HepG2 (cell line): ENCODE data around the gene MTREX. TPM values are rescaled to one million over a fixed set of nuclear protein-coding genes. Genes with fewer than 3 reads are reported as not detected.

ENCODE experiments used
- ATAC-seq: fragments of 200-7000 bp; cut with Tn5 transposase; 3 replicates; pipeline ENCODE4 v1.9.1; 2020; ENCODE audit warnings: mild to moderate bottlenecking, moderate library complexity
- BruUV-seq: library from RNA; stranded (reverse); fragments of 400-500 nt; replicated peaks from 2 replicates; lab custom pipeline; 2021; lab: Mats Ljungman, UMichigan
- CTCF ChIA-PET: fragments of 300-600 bp; formaldehyde crosslinking; extraction: SDS; loops from one replicate; lab custom pipeline; 2021; ENCODE audit warnings: low total read pairs, inconsistent platforms, low intra/inter-chr PET ratio; lab: Yijun Ruan, JAX
- POLR2A ChIA-PET: fragments of 350-600 bp; sonication (Branson Sonifier 250); formaldehyde crosslinking; loops from one replicate; lab custom pipeline; 2020; ENCODE audit warnings: antibody characterized with exemption, inconsistent platforms; lab: Yijun Ruan, JAX
- DNase-seq: peaks from one replicate; pipeline ENCODE4 v3.0.0-alpha.2; 2015; ENCODE audit warnings: low spot score
- FAIRE-seq: peaks from 3 replicates; lab custom pipeline; 2011; peaks lifted over from hg19 to GRCh38; lab: Jason Lieb, UNC
- H2AFZ ChIP-seq: one replicate; pipeline ENCODE4 v1.6.1; 2011; ENCODE audit warnings: low read length, inconsistent platforms
- H3K27ac ChIP-seq: fragments of 300-600 bp; 3 replicates; pipeline ENCODE4 v1.8.0; 2011; ENCODE audit warnings: mixed run types, mild to moderate bottlenecking, mixed read lengths, low read length, inconsistent platforms; ENCODE audit not compliant: insufficient read depth; ENCODE audit errors: extremely low read length
- H3K27me3 ChIP-seq, 2 experiments: fragments of 200-600 bp in 1 of 2; 2 replicates in 1 of 2; 3 replicates in 1 of 2; pipeline versions ENCODE4 v1.6.0 to v1.8.0; 2011; ENCODE audit warnings: low read length in 2 of 2, mild to moderate bottlenecking in 2 of 2, moderate library complexity in 2 of 2, inconsistent platforms in 1 of 2; ENCODE audit not compliant: insufficient read depth in 2 of 2, control insufficient read depth in 1 of 2
- H3K36me3 ChIP-seq, 2 experiments: fragments of 200-600 bp in 1 of 2; replicated peaks in 1 of 2; 2 replicates in 1 of 2; 3 replicates in 1 of 2; pipeline versions ENCODE4 v1.5.1 to v1.8.0; 2011; ENCODE audit warnings: low read length in 2 of 2, inconsistent platforms in 1 of 2; ENCODE audit not compliant: insufficient read depth in 2 of 2, control insufficient read depth in 1 of 2
- H3K4me1 ChIP-seq: 2 replicates; pipeline ENCODE4 v1.5.1; 2012; ENCODE audit warnings: low read length, inconsistent platforms; ENCODE audit not compliant: insufficient read depth
- H3K4me2 ChIP-seq: 2 replicates; pipeline ENCODE4 v1.6.0; 2011; ENCODE audit warnings: low read depth, low read length, inconsistent platforms
- H3K4me3 ChIP-seq, 3 experiments: fragments of 200-600 bp in 1 of 3; sonication (generic), shearing (Covaris generic) in 1 of 3; replicated peaks in 1 of 3; 2 replicates each; pipeline ENCODE4 v1.5.1; 2011 to 2016; ENCODE audit warnings: low read length in 3 of 3, inconsistent platforms in 2 of 3, low read depth in 2 of 3, mild to moderate bottlenecking in 2 of 3, control low read depth in 1 of 3, mixed read lengths in 1 of 3; ENCODE audit not compliant: insufficient read depth in 1 of 3
- H3K79me2 ChIP-seq: one replicate; pipeline ENCODE4 v1.6.1; 2011; ENCODE audit warnings: low read length, inconsistent platforms; ENCODE audit not compliant: insufficient read depth
- H3K9ac ChIP-seq: 2 replicates; pipeline ENCODE4 v1.6.0; 2011; ENCODE audit warnings: mild to moderate bottlenecking, low read depth, low read length, inconsistent platforms; ENCODE audit not compliant: insufficient read depth
- H3K9me3 ChIP-seq: 2 replicates; pipeline ENCODE4 v1.5.1; 2012; ENCODE audit warnings: mild to moderate bottlenecking, low read length
- H4K20me1 ChIP-seq: 2 replicates; pipeline ENCODE4 v1.6.0; 2011; ENCODE audit warnings: inconsistent platforms, mild to moderate bottlenecking, low read length, moderate library complexity; ENCODE audit not compliant: insufficient read depth
- HMGA1 ChIP-seq: sonication (generic); formaldehyde crosslinking; conservative IDR thresholded peaks from 2 replicates; pipeline ENCODE4 v1.4.0; 2020; ENCODE audit warnings: missing genetic modification reagents
- NFATC3 ChIP-seq: sonication (generic); formaldehyde crosslinking; IDR thresholded peaks from 2 replicates; pipeline ENCODE4 v1.5.1; 2020; ENCODE audit warnings: mild to moderate bottlenecking, missing genetic modification reagents
- NR2F1 ChIP-seq, 2 experiments: fragments of 450-650 bp in 1 of 2; formaldehyde crosslinking in 1 of 2; IDR thresholded peaks; 2 replicates each; pipeline versions ENCODE4 v1.5.0 to v1.6.1; 2016 to 2020; ENCODE audit warnings: mild to moderate bottlenecking in 1 of 2, missing compliant biosample characterization in 1 of 2, missing genetic modification reagents in 1 of 2, moderate library complexity in 1 of 2
- SP1 ChIP-seq, 2 experiments: fragments of 450-650 bp in 1 of 2; sonication (generic) in 1 of 2; formaldehyde crosslinking in 1 of 2; IDR thresholded peaks; 2 replicates each; pipeline versions ENCODE4 v1.4.0 to v1.6.1; 2016 to 2020; ENCODE audit warnings: missing genetic modification reagents in 1 of 2
- ZNF160 ChIP-seq: sonication (generic); formaldehyde crosslinking; IDR thresholded peaks from 2 replicates; pipeline ENCODE4 v1.8.0; 2022; ENCODE audit warnings: mild to moderate bottlenecking, inconsistent platforms, missing genetic modification reagents
- WGBS: methylation state at CpG from one replicate; pipeline ENCODE4 v1.1.6; 2017; ENCODE audit warnings: low lambda C conversion rate; 5-methylcytosine and 5-hydroxymethylcytosine counted together
- in situ Hi-C: cut with HindIII; loops from 2 replicates; pipeline ENCODE4 v1.10.0; 2017; ENCODE audit warnings: low pct_unique_long_range_greater_than_20kb; ENCODE audit not compliant: extremely low pct_ligation_motif_present
- intact Hi-C: fragments of 100-400 bp; cut with micrococcal nuclease; formaldehyde crosslinking; loops from one replicate; pipeline ENCODE4 v1.10.0; 2022; ENCODE audit not compliant: unreplicated experiment
- polyA plus RNA-seq, 8 experiments: library from polyadenylated mRNA; depleted of rRNA in 3 of 8; stranded (reverse) in 7 of 8; unstranded in 1 of 8; fragments of >200 nt; fragmentation: Illumina TruSeq in 4 of 8; extraction: Trizol in 4 of 8; gene quantifications; 2 replicates each; pipeline versions ENCODE4 v1.2.1 to v1.2.3, GENCODE V29; 2011 to 2016; ENCODE audit warnings: low read depth in 4 of 8, missing spikeins in 1 of 8, mixed read lengths in 1 of 8; ENCODE audit not compliant: insufficient read depth in 1 of 8
- total RNA-seq, 5 experiments: library from RNA; depleted of rRNA; stranded (reverse); fragments of >200 nt; fragmentation: Illumina TruSeq; extraction: Trizol; gene quantifications; 2 replicates each; pipeline ENCODE4 v1.2.3, GENCODE V29; 2016; ENCODE audit warnings: low read depth in 1 of 5
- TF ChIP-seq, protein P1 (sequence below): sonication (generic); formaldehyde crosslinking; conservative IDR thresholded peaks from 2 replicates; pipeline ENCODE4 v1.4.0; 2020; ENCODE audit warnings: missing genetic modification reagents

The MTREX gene
- total and polyA plus RNA-seq, 2 of the 13 experiments (the other 11 are each of a cell fraction or from before 2014, with no cell fraction given), result 16.4 to 91.5 TPM

DNA sequence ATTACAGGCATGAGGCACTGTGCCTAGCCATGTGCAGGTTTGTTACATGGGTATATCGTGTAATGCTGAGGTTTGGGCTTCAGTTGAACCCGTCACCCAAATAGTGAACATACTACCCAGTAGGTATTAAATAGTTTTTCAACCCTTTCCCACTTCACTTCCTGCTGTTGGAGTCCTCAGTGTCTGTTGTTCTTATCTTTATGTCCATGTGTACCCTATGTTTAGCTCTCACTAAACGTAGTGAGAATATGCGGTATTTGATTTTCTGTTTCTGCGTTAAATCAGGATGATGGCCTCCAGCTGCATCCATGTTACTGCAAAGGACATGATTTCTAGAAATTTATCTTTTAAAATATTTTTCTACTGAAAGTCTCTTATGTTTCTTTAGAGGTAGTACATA is 17.8 kb downstream of the MTREX start:
- Histone ChIP-seq H3K27ac (no peak overlapping the region), H2AFZ (no peak overlapping the region), H3K27me3 (no peaks in the 10 kb centered on the region), H3K4me3 (no peak overlapping the region), H3K4me2 (no peak overlapping the region), H3K4me1 (peaks cover 25% of the 10 kb centered on the region), H3K9ac (no peak overlapping the region), H3K9me3 (no peaks in the 10 kb centered on the region), H4K20me1 (no peaks in the 10 kb centered on the region), H3K36me3 (peaks cover 8 to 32% of the 10 kb centered on the region in 2 experiments; a peak in 4 of 5 replicates)
- ChIA-PET POLR2A (interaction anchor here (1.3 kb wide), 1 partner anchor 18 kb away, joined by 5 read pairs; the partner anchor contains the start of genes DHX29 and MTREX), CTCF (interaction anchor here (1.0 kb wide), 1 partner anchor 369 kb away, joined by 3 read pairs; no protein-coding TSS in a partner anchor)
- 94% methylated on average over 5 of the region's 5 CpGs for WGBS
- FAIRE-seq (no peak), ATAC-seq (no peak)
- intact Hi-C loops, result no loop called here
- no TSS peak for BruUV-seq
- in situ Hi-C loops, result loop anchor here (10.0 kb wide), 1 partner anchor 369 kb away; no protein-coding TSS in a partner anchor
- TF ChIP-seq NFATC3, result no peak
- TF ChIP-seq NR2F1 (CRISPR knock-in tag; IDR thresholded peaks at IDR 0.05), result no peak
- TF ChIP-seq HMGA1 (CRISPR knock-in tag), result no peak
- TF ChIP-seq SP1 (IDR thresholded peaks at IDR 0.05), result no peak
- no peak for TF ChIP-seq SP1 (CRISPR knock-in tag; IDR thresholded peaks at IDR 0.05)
- TF ChIP-seq ZNF160 (CRISPR knock-in tag), result no peak
- TF ChIP-seq, all 625 proteins: peak for 0
- H3K79me2 ChIP-seq, result peaks cover 30% of the 10 kb centered on the region
- no peak for DNase-seq

DNA sequence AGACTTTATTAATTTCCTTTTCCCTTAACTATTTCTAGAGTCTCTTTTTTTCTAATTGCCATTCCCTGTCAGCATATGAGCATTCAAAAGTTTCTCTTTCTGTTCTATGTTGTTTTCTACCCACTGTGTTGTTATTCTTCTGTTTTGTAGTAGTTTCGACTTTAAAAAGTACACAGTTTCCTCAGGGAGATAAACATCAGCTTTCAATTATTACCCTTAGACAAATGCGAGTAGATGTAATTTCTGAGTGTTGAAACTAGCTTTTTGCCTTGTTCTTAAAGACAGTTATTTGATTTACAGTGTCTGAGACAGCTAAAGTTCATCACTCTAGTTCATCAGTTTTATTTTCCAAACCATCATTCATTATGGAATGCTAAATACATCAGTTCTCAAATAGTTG is 19.5 kb downstream of the MTREX start:
- CTCF ChIA-PET, result no interaction called here
- Histone ChIP-seq H3K36me3 (peaks cover 11 to 46% of the 10 kb centered on the region in 2 experiments; a peak in 4 of 5 replicates), H3K27me3 (no peaks in the 10 kb centered on the region), H3K4me2 (no peak overlapping the region), H4K20me1 (no peaks in the 10 kb centered on the region), H2AFZ (no peak overlapping the region), H3K9ac (no peak overlapping the region), H3K4me3 (no peak overlapping the region), H3K9me3 (no peaks in the 10 kb centered on the region), H3K27ac (no peak overlapping the region), H3K4me1 (peaks cover 24% of the 10 kb centered on the region), H3K79me2 (peaks cover 20% of the 10 kb centered on the region)
- no TSS peak for BruUV-seq
- FAIRE-seq (no peak), ATAC-seq (no peak), DNase-seq (no peak)
- in situ Hi-C loops, result loop anchor here (10.0 kb wide), 1 partner anchor 368 kb away; no protein-coding TSS in a partner anchor
- POLR2A ChIA-PET, result no interaction called here
- intact Hi-C loops, result no loop called here
- WGBS, result 82% methylated on average over 2 of the region's 2 CpGs
- TF ChIP-seq, protein P1, sequence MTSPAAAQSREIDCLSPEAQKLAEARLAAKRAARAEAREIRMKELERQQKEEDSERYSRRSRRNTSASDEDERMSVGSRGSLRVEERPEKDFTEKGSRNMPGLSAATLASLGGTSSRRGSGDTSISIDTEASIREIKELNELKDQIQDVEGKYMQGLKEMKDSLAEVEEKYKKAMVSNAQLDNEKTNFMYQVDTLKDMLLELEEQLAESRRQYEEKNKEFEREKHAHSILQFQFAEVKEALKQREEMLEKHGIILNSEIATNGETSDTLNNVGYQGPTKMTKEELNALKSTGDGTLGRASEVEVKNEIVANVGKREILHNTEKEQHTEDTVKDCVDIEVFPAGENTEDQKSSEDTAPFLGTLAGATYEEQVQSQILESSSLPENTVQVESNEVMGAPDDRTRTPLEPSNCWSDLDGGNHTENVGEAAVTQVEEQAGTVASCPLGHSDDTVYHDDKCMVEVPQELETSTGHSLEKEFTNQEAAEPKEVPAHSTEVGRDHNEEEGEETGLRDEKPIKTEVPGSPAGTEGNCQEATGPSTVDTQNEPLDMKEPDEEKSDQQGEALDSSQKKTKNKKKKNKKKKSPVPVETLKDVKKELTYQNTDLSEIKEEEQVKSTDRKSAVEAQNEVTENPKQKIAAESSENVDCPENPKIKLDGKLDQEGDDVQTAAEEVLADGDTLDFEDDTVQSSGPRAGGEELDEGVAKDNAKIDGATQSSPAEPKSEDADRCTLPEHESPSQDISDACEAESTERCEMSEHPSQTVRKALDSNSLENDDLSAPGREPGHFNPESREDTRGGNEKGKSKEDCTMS (CRISPR knock-in tag), result no peak
